ENCODE data around the gene NKX2-1.
"Not testable (repeated sequence)": the region's sequence is repeated elsewhere in the genome, so short reads cannot be mapped to it uniquely, and the experiment has no call there.

The NKX2-1 gene

DNA sequence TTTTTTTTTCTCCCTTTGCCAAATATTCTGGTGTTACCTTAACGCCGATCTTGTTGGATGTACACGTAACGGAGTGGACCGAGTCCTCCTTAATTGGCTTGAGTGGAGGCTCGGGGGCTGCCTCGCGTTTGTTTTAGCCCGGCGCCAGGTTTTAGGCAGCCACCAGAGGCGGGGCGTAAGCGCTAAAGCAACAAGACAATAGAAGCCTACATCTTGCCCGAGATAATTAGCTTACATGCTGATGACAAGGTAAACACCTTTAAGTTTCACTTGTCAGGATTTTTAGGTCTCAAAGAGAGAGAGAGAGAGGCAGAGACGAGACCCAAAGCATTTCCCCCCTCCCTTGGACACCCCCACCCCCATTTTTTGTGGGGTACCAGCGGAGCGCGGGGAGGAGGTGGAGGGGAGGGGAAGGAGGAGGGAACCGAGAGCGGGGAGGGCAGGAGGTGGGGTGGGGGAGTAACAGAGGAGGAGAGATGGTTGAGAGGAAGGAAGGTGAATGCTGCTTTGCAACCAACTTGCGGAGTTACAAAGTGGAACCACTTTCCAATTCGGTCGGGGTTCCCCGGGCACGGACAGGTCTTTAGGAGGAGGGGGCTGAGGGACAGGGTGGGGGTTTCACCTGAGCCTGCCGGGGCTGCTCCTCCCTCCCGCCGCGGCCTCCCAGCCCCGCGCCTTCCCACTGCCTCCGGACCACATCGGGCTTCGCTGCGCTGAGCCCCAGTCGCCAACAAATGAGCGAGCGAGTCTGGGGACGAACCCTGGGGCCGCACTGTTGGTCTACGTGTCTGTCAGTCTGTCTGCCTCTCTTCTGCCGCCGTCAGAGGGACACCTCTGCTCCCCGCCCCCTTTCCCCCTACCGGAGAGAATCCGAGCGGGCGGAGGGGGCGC is at the start of gene NKX2-1:
TSS of gene NKX2-1 (minus strand) at position 802 of the 891 bp plus-strand sequence. CDS start at position 699, 103 bp downstream.
- H3K4me3 ChIP-seq (ENCODE audit: low read length), result no peak within 1 kb of the TSS; the same call in 1 of the 2 replicates
- no peak for DNase-seq (ENCODE audit: low read depth)
- TF ChIP-seq, protein P1, sequence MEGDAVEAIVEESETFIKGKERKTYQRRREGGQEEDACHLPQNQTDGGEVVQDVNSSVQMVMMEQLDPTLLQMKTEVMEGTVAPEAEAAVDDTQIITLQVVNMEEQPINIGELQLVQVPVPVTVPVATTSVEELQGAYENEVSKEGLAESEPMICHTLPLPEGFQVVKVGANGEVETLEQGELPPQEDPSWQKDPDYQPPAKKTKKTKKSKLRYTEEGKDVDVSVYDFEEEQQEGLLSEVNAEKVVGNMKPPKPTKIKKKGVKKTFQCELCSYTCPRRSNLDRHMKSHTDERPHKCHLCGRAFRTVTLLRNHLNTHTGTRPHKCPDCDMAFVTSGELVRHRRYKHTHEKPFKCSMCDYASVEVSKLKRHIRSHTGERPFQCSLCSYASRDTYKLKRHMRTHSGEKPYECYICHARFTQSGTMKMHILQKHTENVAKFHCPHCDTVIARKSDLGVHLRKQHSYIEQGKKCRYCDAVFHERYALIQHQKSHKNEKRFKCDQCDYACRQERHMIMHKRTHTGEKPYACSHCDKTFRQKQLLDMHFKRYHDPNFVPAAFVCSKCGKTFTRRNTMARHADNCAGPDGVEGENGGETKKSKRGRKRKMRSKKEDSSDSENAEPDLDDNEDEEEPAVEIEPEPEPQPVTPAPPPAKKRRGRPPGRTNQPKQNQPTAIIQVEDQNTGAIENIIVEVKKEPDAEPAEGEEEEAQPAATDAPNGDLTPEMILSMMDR (conservative IDR thresholded peaks at IDR 0.05; ENCODE audit: low read length), result no peak

DNA sequence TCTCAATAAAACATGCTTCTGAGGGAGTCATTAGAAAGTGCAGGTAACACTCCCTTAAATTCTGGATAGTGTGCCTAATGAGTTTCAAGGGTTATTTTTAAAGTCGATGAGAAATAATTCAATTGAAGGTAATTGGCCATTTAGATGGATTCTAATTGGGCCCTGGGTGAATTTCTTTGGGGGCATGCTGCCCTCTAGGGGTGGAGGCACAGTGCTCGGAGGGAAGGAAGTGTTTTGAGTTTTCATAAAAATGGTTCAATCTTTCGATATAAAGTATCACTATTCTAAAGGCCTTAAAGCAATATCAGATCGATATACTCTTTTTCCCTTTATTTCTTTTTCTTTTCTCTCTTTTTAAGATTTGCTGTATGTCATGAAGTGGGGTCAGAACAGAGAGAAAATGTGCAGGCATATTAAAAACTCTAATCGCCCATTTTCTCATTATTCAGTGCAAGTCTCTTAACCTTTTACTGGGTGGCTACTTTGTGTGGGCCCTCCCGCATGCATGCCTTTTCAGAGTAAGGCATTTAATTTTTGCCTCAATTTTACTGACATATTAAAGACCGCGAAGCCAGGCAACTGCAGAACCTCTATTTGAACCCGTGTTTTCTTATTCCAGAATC is 36.9 kb upstream of the NKX2-1 start:
- H3K4me3 ChIP-seq (ENCODE audit: low read length), result no peak overlapping the region
- DNase-seq (ENCODE audit: low read depth), result peak; percentile 11
- TF ChIP-seq, protein P1 (conservative IDR thresholded peaks at IDR 0.05; ENCODE audit: low read length), result peak; percentile 86

DNA sequence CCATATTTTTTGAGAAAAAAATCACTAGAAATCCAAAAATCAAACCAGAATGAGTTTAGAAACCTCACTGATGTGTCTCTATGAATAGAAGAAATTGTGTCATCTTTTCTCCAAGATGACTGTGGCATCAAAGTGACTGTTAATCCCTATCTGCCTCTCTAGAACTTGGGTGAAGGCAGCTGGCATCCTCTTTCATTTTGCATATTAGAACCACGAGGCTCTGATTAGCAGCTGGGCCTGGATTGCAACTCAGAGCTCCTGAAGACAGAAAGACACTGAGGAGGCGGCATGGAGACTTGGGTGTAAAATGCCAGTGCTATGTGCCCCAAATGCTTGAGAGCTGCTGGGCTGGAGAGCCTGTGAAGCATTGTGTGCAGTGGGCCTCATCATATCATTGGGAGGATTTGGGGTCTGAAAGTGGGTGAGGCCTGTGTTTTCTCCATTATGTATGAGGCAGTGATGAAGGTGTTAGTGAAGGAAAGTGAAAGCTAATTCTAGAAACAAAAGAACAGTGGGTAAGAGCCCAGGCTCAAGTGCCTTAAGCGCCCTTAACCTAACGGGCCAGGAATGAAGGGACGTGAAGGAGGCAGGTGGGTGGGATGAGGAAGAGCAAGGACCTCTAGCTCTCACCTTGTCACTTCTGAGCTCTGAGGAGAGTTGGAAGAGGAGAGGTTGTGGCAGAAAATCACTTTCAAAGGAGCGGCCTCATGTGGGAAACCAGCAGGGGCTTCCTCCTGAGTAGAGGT is 36.1 kb upstream of the NKX2-1 start:
- no peak for DNase-seq (ENCODE audit: low read depth)
- no peak overlapping the region for H3K4me3 ChIP-seq (ENCODE audit: low read length)
- TF ChIP-seq, protein P1 (conservative IDR thresholded peaks at IDR 0.05; ENCODE audit: low read length), result no peak

DNA sequence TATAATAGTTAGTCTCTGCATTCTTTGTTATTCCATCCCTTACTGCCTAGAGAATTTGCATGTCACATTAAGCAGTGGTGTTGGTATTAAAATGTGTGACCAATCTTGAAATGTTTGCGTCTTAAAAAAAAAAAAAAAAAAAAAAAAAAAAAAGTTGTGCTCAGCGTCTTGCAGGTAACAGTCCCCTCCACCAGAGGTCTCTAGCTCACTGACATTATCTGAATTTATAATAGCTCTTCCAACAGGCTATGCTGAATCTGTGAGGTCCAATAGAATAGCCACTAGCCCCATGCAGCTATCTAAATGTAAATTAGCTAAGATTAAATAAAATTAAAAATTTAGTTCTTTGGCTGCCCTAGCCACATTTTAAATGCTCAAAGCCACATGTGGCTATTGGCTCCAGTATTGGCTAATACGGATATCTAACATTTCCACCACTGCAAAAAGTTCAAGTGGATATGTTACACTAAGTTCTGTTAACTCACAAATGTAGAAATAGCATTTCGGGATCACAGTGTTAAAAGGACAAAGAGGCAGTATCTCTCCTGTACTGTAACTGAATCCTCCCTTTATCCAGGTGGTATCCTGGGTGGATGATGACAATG is 33.7 kb upstream of the NKX2-1 start:
- H3K4me3 ChIP-seq (ENCODE audit: low read length), result no peak overlapping the region
- TF ChIP-seq, protein P1 (conservative IDR thresholded peaks at IDR 0.05; ENCODE audit: low read length), result peak; percentile 90
- peak; percentile 59 for DNase-seq (ENCODE audit: low read depth)

DNA sequence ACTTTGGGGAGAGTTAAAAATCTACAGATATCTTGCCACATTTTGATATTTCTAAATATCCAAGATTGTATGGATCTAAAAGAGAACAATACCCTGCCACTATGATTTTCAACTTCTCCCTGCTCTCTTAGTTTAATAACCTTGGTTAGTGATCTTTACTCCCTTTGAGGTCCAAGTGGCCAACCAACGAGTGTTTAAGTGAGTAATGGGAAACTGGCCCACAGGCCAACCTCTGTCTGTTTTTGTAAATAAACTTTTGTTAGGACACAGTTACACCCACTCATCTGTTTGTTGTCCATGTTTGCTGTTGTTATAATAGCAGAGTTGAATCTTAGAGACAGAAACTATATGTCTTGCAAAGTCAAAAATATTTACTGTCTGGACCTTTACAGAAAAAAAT is 30.9 kb upstream of the NKX2-1 start:
- TF ChIP-seq, protein P1 (conservative IDR thresholded peaks at IDR 0.05; ENCODE audit: low read length), result no peak
- no peak for DNase-seq (ENCODE audit: low read depth)
- H3K4me3 ChIP-seq (ENCODE audit: low read length), result no peak overlapping the region

DNA sequence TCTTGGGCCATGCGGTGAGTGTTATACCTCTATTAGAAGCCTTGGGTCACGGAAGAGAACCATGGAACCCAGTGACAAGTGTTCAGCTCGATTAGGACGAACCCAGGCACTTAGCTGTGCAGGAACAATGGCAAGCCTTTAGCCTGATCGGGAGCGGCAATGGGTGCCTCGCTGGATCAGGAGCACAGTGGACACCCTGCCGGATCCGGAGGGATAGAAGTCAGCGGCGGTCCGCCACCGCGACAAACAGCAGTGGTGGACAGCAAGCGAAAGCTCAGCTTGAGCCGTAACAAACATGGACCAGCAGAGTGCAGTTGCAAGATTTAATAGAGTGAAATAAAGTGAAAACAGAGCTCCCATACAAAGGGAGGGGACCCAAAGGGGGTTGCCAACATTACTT is 24.2 kb upstream of the NKX2-1 start:
- DNase-seq (ENCODE audit: low read depth); H3K4me3 ChIP-seq (ENCODE audit: low read length): not testable (repeated sequence)

DNA sequence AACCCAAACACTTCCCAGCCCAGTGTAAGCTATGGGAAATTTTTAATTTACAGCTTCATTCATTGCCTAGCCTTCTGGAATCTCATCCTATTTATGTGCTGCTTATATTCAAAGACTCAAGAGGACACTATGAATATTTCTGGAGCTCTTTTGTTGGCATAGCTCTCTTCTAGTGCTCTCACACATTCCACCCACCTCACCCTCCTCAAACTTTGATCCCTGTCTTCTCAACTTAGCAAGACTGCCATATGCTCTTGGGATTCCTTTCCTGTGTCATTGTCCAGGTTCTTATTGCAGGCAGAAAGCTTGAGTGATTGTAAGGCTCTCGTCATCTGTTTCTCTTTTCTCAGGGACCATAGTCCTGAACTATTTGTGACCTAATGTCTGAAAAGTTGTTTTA is 18.0 kb upstream of the NKX2-1 start:
- H3K4me3 ChIP-seq (ENCODE audit: low read length), result no peak overlapping the region
- TF ChIP-seq, protein P1 (conservative IDR thresholded peaks at IDR 0.05; ENCODE audit: low read length), result no peak
- no peak for DNase-seq (ENCODE audit: low read depth)

All from AG10803 (cell line).